Activated effector memory CD4-positive, alpha-beta T cell treated with anti-CD3 and anti-CD28 coated beads, Interleukin-2, amount 50 U/mL, for 16 hours (primary cell): ENCODE measurements around the gene RNASE4.

Experiments
- DNase-seq: peaks from one replicate; pipeline ENCODE4 v3.0.0-alpha.2; 2020

RNASE4 gene

DNA sequence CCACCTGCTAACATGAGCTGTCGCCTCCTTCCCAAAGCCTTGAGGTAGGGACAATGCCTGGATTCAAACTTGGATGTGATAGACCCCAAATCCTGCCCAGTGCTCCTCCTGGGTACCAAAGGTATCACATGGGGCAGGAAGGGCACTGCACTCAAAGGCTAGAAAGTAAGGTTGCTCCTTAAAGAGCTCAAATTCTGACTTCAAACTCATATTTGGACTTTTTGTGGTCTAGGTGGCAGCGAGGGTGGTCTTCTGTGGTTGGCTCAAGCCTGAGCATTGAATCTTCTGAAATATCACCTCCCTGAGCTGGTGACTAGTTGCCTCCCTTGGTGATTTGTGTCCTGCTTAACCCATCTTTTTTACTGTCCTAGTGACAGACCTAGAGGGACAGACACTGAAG, 8.3 kb upstream of the RNASE4 start:
- DNase-seq, result no peak

DNA sequence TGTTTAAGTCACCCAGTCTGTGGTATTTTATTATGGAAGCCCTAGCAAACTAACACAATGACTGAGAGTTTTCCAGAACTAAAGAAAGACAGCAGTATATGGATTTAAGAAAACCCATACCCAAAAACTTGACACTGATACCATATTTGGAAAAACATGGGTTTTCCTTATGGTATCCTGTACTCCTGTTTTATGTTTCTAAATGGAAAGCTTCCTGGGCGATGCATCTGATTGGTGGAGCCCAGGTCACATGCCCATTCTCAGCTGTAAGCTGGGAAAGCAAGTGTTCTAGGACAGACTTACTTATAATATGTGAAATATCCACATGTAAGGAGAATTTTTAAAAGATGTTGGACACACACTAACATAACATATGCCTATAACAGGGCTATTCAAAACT, 4.5 kb upstream of the RNASE4 start:
- DNase-seq, result no peak

- no peak for DNase-seq
Observed at GRCh38 chr14:20680363-20680762, 4.0 kb upstream of the RNASE4 start.

DNA sequence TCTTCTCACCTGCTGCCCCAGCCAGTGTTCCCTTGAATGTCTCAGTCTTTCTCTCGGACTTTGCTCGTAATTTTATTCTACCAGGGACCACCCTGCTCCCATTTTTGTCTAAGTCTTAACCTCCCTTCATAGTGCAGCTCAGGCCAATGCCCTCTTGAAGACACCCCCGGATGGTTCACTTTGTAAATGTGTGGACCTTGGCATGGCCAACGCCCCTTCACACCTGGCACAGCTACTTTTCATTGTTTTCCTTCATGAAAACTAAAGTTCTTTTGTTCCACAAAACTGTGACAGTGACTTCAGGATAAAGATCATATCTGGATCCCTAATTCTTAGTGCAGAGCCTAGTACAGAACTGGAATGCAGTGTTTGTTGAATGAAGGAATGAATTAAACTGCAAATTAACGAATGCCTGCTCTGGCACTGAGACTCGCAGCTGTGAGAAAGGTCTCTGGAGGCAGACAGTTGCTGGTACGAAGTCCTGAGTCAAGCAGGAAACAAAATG, 3.5 kb upstream of the RNASE4 start:
- DNase-seq, result no peak

- peak; percentile 94 for DNase-seq
Observed at GRCh38 chr14:20681348-20682126, 2.8 kb upstream of the RNASE4 start.

DNA sequence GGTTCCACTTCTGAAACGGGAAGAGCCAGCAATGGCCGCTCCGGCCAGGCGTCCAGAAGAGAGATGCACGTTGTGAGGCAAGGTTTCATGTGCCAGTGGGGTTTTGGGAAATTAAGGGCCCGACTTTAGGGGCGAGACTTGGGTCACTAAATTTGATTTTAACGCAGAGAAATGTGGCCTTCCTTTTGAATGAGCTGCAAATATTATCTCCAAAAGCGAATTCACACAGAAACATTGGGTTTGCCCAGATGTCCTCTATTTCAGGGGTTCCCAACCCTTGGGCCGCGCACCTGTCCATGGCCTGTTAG, 2.3 kb upstream of the RNASE4 start:
- DNase-seq, result no peak

- DNase-seq, result peak; percentile 92
Observed at GRCh38 chr14:20682435-20683124, 1.8 kb upstream of the RNASE4 start.

GRCh38 chr14:20683125-20683890, 1.1 kb upstream of the RNASE4 start:
- peak; percentile 89 for DNase-seq

GRCh38 chr14:20684662-20685456, 499 bp downstream of the RNASE4 start:
- DNase-seq, result no peak

DNA sequence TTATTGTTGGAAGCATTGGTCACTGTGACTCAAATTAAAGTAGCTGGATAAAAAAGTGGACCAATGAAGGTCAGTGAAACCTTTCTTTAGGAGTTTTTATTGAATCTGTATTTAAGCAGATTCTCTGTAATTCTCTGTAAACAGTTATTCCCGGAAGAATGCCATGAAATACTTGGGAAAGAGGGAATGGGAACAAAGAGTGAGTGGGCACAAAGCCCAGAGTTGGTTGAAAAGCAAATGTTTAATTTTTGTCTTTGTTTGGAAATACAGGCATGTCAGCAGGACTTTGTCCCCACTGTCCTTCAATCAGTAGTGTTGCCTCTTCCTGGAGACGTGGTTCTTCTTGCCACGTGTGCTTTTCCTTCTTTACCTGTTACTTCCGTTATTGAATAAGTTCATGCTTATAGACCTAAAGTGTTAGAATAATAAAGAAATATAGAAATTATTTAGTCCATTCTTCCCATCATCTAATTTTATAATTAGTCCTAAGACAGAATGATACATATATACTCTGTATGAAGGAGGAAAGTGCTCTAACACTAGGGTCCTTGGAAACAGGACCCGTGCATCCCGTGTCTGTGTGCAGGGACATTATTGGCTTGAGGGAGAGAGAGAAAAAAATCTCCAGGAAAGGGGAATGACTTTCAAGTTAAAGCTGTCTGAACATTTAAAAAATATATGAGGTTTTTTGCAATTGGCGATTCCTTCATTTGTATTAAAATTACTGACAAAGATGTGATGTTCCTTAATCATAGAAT, 2.2 kb downstream of the RNASE4 start:
- DNase-seq, result no peak

GRCh38 chr14:20687362-20688166, 3.2 kb downstream of the RNASE4 start:
- DNase-seq, result no peak

- DNase-seq, result no peak
Observed at GRCh38 chr14:20688167-20688839, 3.9 kb downstream of the RNASE4 start, which contains the start of gene ANG. TSS of gene ANG (plus strand) at chr14:20688764. CDS start at chr14:20693565, 4,801 bp downstream.

- peak; percentile 65 for DNase-seq
Observed at GRCh38 chr14:20690848-20691640, 6.7 kb downstream of the RNASE4 start.

DNA sequence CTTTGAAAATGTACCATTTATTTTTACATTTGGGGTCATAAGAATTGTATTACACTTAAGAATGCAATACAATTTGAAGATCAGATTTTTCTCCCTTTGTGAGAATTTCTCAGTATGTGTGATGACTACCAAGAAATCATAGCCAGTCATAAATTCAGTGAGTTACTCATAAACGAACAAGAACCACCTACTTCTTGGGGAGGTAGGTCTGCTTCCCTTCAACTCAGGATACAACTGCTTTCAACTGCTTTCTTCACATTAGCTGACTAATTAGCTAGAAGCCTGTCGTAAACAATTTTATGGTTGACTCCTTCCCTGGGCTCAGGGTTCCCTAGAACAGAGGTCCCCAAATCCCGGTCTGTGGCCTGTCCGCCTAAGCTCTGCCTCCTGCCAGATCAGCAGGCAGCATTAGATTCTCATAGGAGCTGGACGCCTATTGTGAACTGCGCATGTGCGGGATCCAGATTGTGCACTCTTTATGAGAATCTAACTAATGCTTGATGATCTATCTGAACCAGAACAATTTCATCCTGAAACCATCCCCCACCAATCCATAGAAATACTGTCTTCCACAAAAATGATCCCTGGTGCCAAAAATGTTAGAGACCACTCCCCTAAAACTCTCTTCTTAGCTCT, 7.9 kb downstream of the RNASE4 start:
- DNase-seq, result no peak

- no peak for DNase-seq
Observed at GRCh38 chr14:20696764-20697163, 12.4 kb downstream of the RNASE4 start.

GRCh38 chr14:20697273-20698017, 13.1 kb downstream of the RNASE4 start:
- DNase-seq, result peak; percentile 83

- no peak for DNase-seq
Observed at GRCh38 chr14:20698018-20698329, 13.6 kb downstream of the RNASE4 start.

GRCh38 chr14:20698934-20699333, 14.6 kb downstream of the RNASE4 start:
- no peak for DNase-seq

DNA sequence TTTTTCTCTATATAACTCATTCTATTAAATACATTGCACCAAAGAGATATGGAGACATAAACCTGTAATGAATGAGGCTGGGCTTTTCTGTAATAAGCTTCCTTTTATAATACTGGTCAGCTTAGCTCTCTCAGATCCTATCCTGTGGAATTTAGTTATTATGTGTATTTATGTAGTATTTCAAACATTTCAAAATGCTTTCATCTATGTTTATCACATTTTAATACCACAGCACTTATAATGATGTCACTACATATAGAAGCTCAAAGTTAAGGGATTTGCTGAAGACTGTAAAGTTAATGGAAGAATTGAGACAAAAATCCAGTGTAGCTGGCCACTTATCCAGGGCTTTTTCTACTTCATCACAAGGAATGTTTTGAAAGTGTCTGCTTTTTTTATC, 15.6 kb downstream of the RNASE4 start:
- no peak for DNase-seq
